ENCODE data around the gene NPAS2.

NPAS2 gene

GRCh38 chr2:100865816-100866460 lies 46.0 kb downstream of the NPAS2 start:
- DNase-seq (ENCODE audit: low spot score) = no peak
- in situ Hi-C loops (cut with MboI; ENCODE audit: low pct_unique_long_range_greater_than_20kb, low sequenced_read_pairs, unreplicated experiment) = no loop called here
- no peak for TF ChIP-seq CTCF (IDR thresholded peaks at IDR 0.05; ENCODE audit: extremely low read depth, insufficient read depth, missing control alignments)

DNA sequence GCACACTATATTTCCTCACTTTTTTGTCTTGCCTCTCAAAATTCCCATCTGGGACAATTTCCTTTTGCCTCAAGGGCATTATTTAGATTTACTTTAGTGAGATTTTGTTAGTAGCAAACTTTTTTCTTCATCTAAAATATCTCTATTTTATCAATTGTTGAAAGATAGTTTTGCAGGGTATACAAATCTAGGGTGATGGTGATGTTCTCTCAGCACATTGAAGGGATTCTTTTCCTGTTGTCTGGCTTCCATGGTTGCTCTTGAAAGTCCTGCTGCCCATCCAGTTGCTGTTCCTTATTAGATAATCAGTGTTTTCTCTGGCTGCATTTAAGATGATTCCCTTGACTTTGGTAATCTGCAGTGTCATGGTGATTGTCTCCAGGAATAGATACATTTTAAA lies 48.1 kb downstream of the NPAS2 start:
- TF ChIP-seq CTCF (IDR thresholded peaks at IDR 0.05; ENCODE audit: extremely low read depth, insufficient read depth, missing control alignments) = no peak
- in situ Hi-C loops (cut with MboI; ENCODE audit: low pct_unique_long_range_greater_than_20kb, low sequenced_read_pairs, unreplicated experiment) = no loop called here
- DNase-seq (ENCODE audit: low spot score) = no peak

DNA sequence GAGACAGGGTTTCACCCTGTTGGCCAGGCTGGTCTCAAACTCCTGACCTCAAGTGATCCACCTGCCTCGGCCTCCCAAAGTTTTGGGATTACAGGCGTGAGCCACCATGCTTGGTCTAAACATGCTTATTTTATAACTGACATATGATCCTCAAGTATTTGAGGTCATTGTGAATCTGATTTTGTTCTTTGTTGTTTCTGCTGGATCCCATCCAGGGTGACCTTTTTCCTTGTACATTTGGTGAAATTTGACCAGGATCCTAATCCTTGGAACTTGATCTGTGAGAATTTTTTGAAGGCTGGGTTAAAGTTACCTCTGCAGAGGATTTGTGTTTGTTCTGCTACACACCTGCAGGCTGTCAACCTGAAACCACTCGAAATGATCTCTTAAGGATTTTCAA lies 49.2 kb downstream of the NPAS2 start:
- TF ChIP-seq CTCF (IDR thresholded peaks at IDR 0.05; ENCODE audit: extremely low read depth, insufficient read depth, missing control alignments) = no peak
- no peak for DNase-seq (ENCODE audit: low spot score)
- in situ Hi-C loops (cut with MboI; ENCODE audit: low pct_unique_long_range_greater_than_20kb, low sequenced_read_pairs, unreplicated experiment) = no loop called here

DNA sequence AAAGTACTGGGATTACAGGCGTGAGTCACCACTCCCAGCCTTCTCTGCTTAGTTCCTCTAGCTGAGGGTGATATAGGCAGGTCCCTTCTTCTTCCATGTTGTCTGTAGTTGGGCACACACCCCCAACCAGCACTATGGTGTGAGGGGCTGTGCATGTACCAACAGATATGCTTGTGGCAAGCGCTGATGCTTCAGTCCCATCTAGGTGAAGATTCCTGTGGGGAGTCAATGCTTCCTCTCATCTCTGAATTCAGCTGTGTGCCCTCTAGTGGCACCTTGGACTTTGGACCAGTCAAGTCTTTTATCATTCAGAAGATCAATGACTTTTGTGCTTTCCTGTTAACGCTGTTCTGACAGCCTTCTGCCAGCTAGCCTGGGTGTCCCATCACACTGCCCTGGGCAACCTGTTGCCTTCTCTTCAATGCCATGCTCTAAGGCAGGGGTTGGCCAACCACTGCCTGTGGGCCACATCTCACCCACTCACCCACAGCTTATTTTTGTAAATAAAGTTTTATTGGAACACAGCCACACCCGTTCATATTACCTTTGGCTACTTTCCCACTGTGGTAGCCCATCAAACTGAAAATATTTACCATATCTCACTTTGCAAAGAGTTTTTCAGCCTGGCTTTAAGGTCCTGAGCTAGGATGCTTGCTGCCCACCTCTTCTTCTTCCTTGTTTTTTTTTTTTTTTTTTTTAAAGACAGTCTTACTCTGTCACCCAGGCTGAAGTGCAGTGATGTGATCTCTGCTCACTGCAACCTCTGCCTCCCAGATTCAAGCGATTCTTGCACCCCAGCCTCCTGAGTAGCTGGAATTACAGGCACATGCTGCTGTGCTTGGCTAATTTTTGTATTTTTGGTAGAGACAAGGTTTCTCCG lies 51.0 kb downstream of the NPAS2 start:
- DNase-seq (ENCODE audit: low spot score) = no peak
- TF ChIP-seq CTCF (IDR thresholded peaks at IDR 0.05; ENCODE audit: extremely low read depth, insufficient read depth, missing control alignments) = no peak
- in situ Hi-C loops (cut with MboI; ENCODE audit: low pct_unique_long_range_greater_than_20kb, low sequenced_read_pairs, unreplicated experiment) = no loop called here

GRCh38 chr2:100875516-100876230 lies 55.7 kb downstream of the NPAS2 start:
- no peak for TF ChIP-seq CTCF (IDR thresholded peaks at IDR 0.05; ENCODE audit: extremely low read depth, insufficient read depth, missing control alignments)
- in situ Hi-C loops (cut with MboI; ENCODE audit: low pct_unique_long_range_greater_than_20kb, low sequenced_read_pairs, unreplicated experiment) = no loop called here
- DNase-seq (ENCODE audit: low spot score) = no peak

DNA sequence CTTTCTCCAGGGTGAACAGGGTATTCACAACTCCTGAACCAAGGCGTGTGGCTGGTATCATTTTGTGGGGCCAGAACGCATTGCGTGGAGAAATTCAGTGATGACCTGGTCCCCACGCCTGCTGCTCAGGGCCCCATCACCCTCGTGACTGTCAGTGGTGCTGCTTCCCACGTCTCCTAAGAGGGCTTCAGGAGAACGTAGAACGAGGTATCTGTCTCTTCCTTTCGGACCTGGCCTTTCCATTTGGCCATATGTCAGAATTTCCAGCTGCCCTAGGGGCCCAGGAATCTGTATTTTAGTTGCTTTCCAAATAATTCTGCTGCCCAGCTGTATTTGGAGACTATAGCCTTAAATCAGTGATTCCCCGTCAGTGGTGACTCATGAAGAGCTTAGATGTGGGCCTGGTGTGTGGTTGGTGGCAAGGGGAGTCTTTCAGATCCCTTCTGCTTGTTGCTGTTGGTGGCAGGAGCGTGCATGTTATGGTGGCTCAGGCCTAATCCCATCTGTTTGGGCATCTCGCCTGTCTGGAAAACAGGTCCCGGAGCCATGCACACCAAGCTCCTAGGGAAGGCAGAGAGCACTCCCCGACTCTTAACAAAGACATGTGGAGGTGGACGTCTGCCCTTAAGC lies 56.4 kb downstream of the NPAS2 start:
- no peak for DNase-seq (ENCODE audit: low spot score)
- in situ Hi-C loops (cut with MboI; ENCODE audit: low pct_unique_long_range_greater_than_20kb, low sequenced_read_pairs, unreplicated experiment) = no loop called here
- TF ChIP-seq CTCF (IDR thresholded peaks at IDR 0.05; ENCODE audit: extremely low read depth, insufficient read depth, missing control alignments) = no peak

Measured in GM13977 (cell line).